K562 (cell line): ENCODE data around the gene FRRS1L. TPM values are rescaled to one million over a fixed set of nuclear protein-coding genes. Genes with fewer than 3 reads are reported as not detected.

Experiments used
- ATAC-seq: fragments of 200-7000 bp; cut with Tn5 transposase; 3 replicates; pipeline ENCODE4 v1.9.1; 2020; ENCODE audit warnings: moderate library complexity
- BruUV-seq: library from RNA; stranded (reverse); fragments of 400-500 nt; replicated peaks from 2 replicates; lab custom pipeline; 2021; lab: Mats Ljungman, UMichigan
- CTCF ChIA-PET: fragments of 300-600 bp; formaldehyde crosslinking; extraction: SDS; loops from one replicate; lab custom pipeline; 2021; ENCODE audit warnings: low intra/inter-chr PET ratio; lab: Yijun Ruan, JAX
- POLR2A ChIA-PET: fragments of 300-600, 350-650 bp; sonication (Branson Sonifier 250); formaldehyde crosslinking; extraction: SDS; loops from one replicate; lab custom pipeline; 2021; ENCODE audit warnings: antibody characterized with exemption, inconsistent platforms; lab: Yijun Ruan, JAX
- DNase-seq, 4 experiments: peaks; one replicate each; pipeline versions ENCODE4 v3.0.0 to v3.0.0-alpha.2; 2011 to 2018; ENCODE audit warnings: low spot score in 3 of 4, mixed read lengths in 3 of 4; ENCODE audit errors: extremely low read depth in 1 of 4
- FAIRE-seq: peaks from 2 replicates; lab custom pipeline; 2011; peaks lifted over from hg19 to GRCh38; lab: Jason Lieb, UNC
- H2AFZ ChIP-seq: 2 replicates; pipeline ENCODE4 v1.6.0; 2011; ENCODE audit warnings: low read depth, low read length, control low read depth, inconsistent platforms
- H3K27ac ChIP-seq: fragments of 200-600 bp; 3 replicates; pipeline ENCODE4 v1.8.0; 2011; ENCODE audit warnings: low read depth, mild to moderate bottlenecking, control low read depth, inconsistent platforms, low read length, moderate library complexity, mixed read lengths; ENCODE audit errors: extremely low read depth
- H3K27me3 ChIP-seq, 2 experiments: fragments of 300-600 bp in 1 of 2; 2 replicates in 1 of 2; 3 replicates in 1 of 2; pipeline versions ENCODE4 v1.6.0 to v1.8.0; 2011; ENCODE audit warnings: inconsistent platforms in 2 of 2, low read length in 2 of 2, mild to moderate bottlenecking in 1 of 2, mixed read lengths in 1 of 2, moderate library complexity in 1 of 2; ENCODE audit not compliant: control insufficient read depth in 2 of 2, insufficient read depth in 2 of 2
- H3K36me3 ChIP-seq: fragments of 300-600 bp; 3 replicates; pipeline ENCODE4 v1.8.0; 2011; ENCODE audit warnings: mild to moderate bottlenecking, low read length, inconsistent platforms; ENCODE audit not compliant: control insufficient read depth, insufficient read depth
- H3K4me1 ChIP-seq, 2 experiments: fragments of 200-600 bp in 1 of 2; replicated peaks in 1 of 2; 2 replicates in 1 of 2; 3 replicates in 1 of 2; pipeline versions ENCODE4 v1.5.1 to v1.8.0; 2011; ENCODE audit warnings: inconsistent platforms in 2 of 2, low read length in 2 of 2, mild to moderate bottlenecking in 1 of 2, mixed read lengths in 1 of 2, moderate library complexity in 1 of 2; ENCODE audit not compliant: control insufficient read depth in 2 of 2, insufficient read depth in 2 of 2
- H3K4me2 ChIP-seq: 2 replicates; pipeline ENCODE4 v1.6.1; 2011; ENCODE audit warnings: low read length, control low read depth, inconsistent platforms, mixed read lengths; ENCODE audit not compliant: insufficient read depth
- H3K4me3 ChIP-seq: fragments of 200-600 bp; sonication (generic), shearing (Covaris generic); 2 replicates; pipeline ENCODE4 v1.5.1; 2016; ENCODE audit warnings: control low read depth, inconsistent platforms
- H3K79me2 ChIP-seq: fragments of 200-600 bp; 3 replicates; pipeline ENCODE4 v1.8.0; 2011; ENCODE audit warnings: low read length, inconsistent platforms; ENCODE audit not compliant: control insufficient read depth, insufficient read depth
- H3K9ac ChIP-seq, 2 experiments: 2 replicates each; pipeline versions ENCODE4 v1.6.0 to v1.6.1; 2011; ENCODE audit warnings: low read depth in 2 of 2, low read length in 2 of 2, control low read depth in 1 of 2, inconsistent platforms in 1 of 2, mild to moderate bottlenecking in 1 of 2, mixed read lengths in 1 of 2; ENCODE audit not compliant: insufficient read depth in 1 of 2
- H3K9me1 ChIP-seq: one replicate; pipeline ENCODE4 v1.6.0; 2011; ENCODE audit warnings: inconsistent platforms, mild to moderate bottlenecking, low read length, moderate library complexity; ENCODE audit not compliant: control insufficient read depth, insufficient read depth
- H3K9me3 ChIP-seq: replicated peaks from 2 replicates; pipeline ENCODE4 v1.5.1; 2011; ENCODE audit warnings: low read depth, low read length, inconsistent platforms; ENCODE audit not compliant: control insufficient read depth, insufficient read depth
- H4K20me1 ChIP-seq: replicated peaks from 2 replicates; pipeline ENCODE4 v1.6.1; 2011; ENCODE audit warnings: low read length, inconsistent platforms, mixed read lengths; ENCODE audit not compliant: control insufficient read depth, insufficient read depth
- MIER1 ChIP-seq: fragments of 450-650 bp; IDR thresholded peaks from 2 replicates; pipeline ENCODE4 v1.6.1; 2016; ENCODE audit warnings: antibody characterized with exemption, mild to moderate bottlenecking, low read depth
- RAD21 ChIP-seq, 2 experiments: fragments of 250-450 bp in 1 of 2; fragments of 450-650 bp in 1 of 2; sonication (Bioruptor Pico) in 1 of 2; formaldehyde crosslinking in 1 of 2; IDR thresholded peaks in 1 of 2; conservative IDR thresholded peaks in 1 of 2; 2 replicates each; pipeline versions ENCODE4 v1.4.0 to v1.8.0; 2020 to 2022; ENCODE audit warnings: mild to moderate bottlenecking in 2 of 2, moderate library complexity in 1 of 2
- WGBS: fragments of 100-300 bp; shearing (Covaris generic); methylation state at CpG from one replicate; pipeline ENCODE4 v1.1.6; 2016; ENCODE audit warnings: low coverage, mixed read lengths; ENCODE audit not compliant: insufficient coverage; ENCODE audit errors: missing lambda C conversion rate; 5-methylcytosine and 5-hydroxymethylcytosine counted together
- in situ Hi-C: fragments of 300-500 bp; cut with MboI; formaldehyde crosslinking; loops from 4 replicates; pipeline ENCODE4 v1.15.0; 2018; ENCODE audit warnings: inconsistent platforms, mixed read lengths
- intact Hi-C: fragments of 100-400 bp; cut with micrococcal nuclease; formaldehyde crosslinking; loops from 2 replicates; pipeline ENCODE4 v1.14.2; 2022
- polyA plus RNA-seq, 8 experiments: library from polyadenylated mRNA; depleted of rRNA in 4 of 8; stranded (reverse) in 5 of 8; unstranded in 3 of 8; fragments of >200 nt; fragmentation: Nextera tagmentation in 2 of 8; fragmentation: Illumina TruSeq in 1 of 8; extraction: Ambion mirVana in 2 of 8; extraction: Trizol in 1 of 8; gene quantifications; 2 replicates each; pipeline versions ENCODE4 v1.2.1 to v1.2.3, GENCODE V29; 2011 to 2014; ENCODE audit warnings: inconsistent platforms in 1 of 8, missing spikeins in 1 of 8
- total RNA-seq, 7 experiments: library from RNA; depleted of rRNA in 6 of 7; stranded (reverse); fragments of >200 nt in 6 of 7; fragmentation: Illumina TruSeq in 2 of 7; extraction: Trizol in 2 of 7; gene quantifications; 2 replicates each; pipeline versions ENCODE4 v1.2.1 to v1.2.3, GENCODE V29; 2011 to 2021; ENCODE audit warnings: low replicate concordance in 1 of 7
- TF ChIP-seq, protein P1 (sequence below), 2 experiments: fragments of 450-650 bp; formaldehyde crosslinking in 1 of 2; IDR thresholded peaks; 2 replicates each; pipeline versions ENCODE4 v1.4.0 to v1.6.1; 2014 to 2020; ENCODE audit warnings: mild to moderate bottlenecking in 2 of 2, borderline replicate concordance in 1 of 2, low read depth in 1 of 2

FRRS1L gene
- total and polyA plus RNA-seq, 9 of the 15 experiments (the other 6 are each of a cell fraction or from before 2014, with no cell fraction given), result under 0.01 to 0.04 (median 0.03) TPM; not detected in 5

DNA sequence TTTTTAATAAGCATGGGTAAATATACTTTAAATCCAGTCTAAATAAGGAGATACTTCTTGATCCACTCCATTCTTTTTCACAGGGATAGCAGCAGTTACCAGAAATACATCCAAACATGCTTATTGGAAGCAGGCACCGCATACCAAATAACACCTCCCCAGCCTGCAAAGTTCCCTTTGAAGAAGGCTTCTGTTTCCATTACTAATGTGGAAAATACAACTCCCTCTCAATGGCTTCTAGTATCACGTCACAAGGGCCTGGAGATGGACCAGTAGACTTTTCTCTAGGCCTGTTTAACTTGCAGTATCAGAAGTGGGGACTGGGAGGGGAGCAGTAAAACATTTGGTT, 68.1 kb downstream of the FRRS1L start:
- Histone ChIP-seq H3K79me2 (peaks cover 97% of the 10 kb centered on the region), H3K9me3 (no peaks in the 10 kb centered on the region; the same call in 1 of the 2 replicates), H4K20me1 (no peaks in the 10 kb centered on the region), H3K9me1 (no peaks in the 10 kb centered on the region), H3K27me3 (no peaks in the 10 kb centered on the region), H3K4me2 (peak overlapping the region; percentile 14), H2AFZ (no peak overlapping the region)
- POLR2A ChIA-PET, result interaction anchor here (0.7 kb wide), 1 partner anchor 9 kb away, joined by 3 read pairs; no protein-coding TSS in a partner anchor
- peak; percentile 15 for FAIRE-seq
- in situ Hi-C loops, result no loop called here
- no peak for DNase-seq
- ATAC-seq, result peak; percentile 15
- TF ChIP-seq RAD21 (CRISPR knock-in tag; conservative IDR thresholded peaks at IDR 0.05 in 1 of 2, IDR thresholded peaks at IDR 0.05 in 1 of 2) (0 out of 4 replicates have a peak, but pooled peaks of 1 of the 2 experiments have one; percentile 3), MIER1 (no peak)
- TF ChIP-seq, all 486 proteins: peak for 1
- H3K4me1 ChIP-seq, result peaks cover 0 to 31% of the 10 kb centered on the region in 2 experiments; a peak in 4 of 5 replicates
- CTCF ChIA-PET, result no interaction called here
- no peak overlapping the region for H3K4me3 ChIP-seq
- BruUV-seq, result no TSS peak
- 53% methylated on average over 2 of the region's 2 CpGs for WGBS
- intact Hi-C loops, result loop anchor here (1.0 to 5.0 kb wide), 2 partner anchors 35 to 83 kb away; no protein-coding TSS in a partner anchor
- H3K36me3 ChIP-seq, result peaks cover 83% of the 10 kb centered on the region
- peak overlapping the region; percentile 62 for H3K27ac ChIP-seq
- peak overlapping the region in 1 of 2 experiments; percentile 35; a peak in 1 of 4 replicates for H3K9ac ChIP-seq

- H3K4me1 ChIP-seq, result peaks cover 0 to 31% of the 10 kb centered on the region in 2 experiments; a peak in 4 of 5 replicates
- ATAC-seq (peak; percentile 87), FAIRE-seq (peak; percentile 89), DNase-seq (peak; percentile 24 to 61 (median 34))
- no peaks in the 10 kb centered on the region for H3K9me1 ChIP-seq
- intact Hi-C loops (loop anchor here (1.0 to 5.0 kb wide), 2 partner anchors 36 to 84 kb away; no protein-coding TSS in a partner anchor), in situ Hi-C loops (no loop called here)
- peak overlapping the region; percentile 14 for H3K4me2 ChIP-seq
- H3K27ac ChIP-seq, result peak overlapping the region; percentile 62
- H3K36me3 ChIP-seq, result peaks cover 83% of the 10 kb centered on the region
- no peaks in the 10 kb centered on the region; the same call in 1 of the 2 replicates for H3K9me3 ChIP-seq
- H2AFZ ChIP-seq, result no peak overlapping the region
- no TSS peak for BruUV-seq
- H3K79me2 ChIP-seq, result peaks cover 97% of the 10 kb centered on the region
- WGBS, result 37% methylated on average over 4 of the region's 4 CpGs
- no peaks in the 10 kb centered on the region for H3K27me3 ChIP-seq
- ChIA-PET CTCF (no interaction called here), POLR2A (interaction anchor here (1.3 to 2.0 kb wide), 2 partner anchors 9 to 11 kb away, joined by 4 to 8 read pairs; no protein-coding TSS in a partner anchor)
- no peak overlapping the region for H3K4me3 ChIP-seq
- no peaks in the 10 kb centered on the region for H4K20me1 ChIP-seq
- H3K9ac ChIP-seq, result peak overlapping the region in 1 of 2 experiments; percentile 35; a peak in 1 of 4 replicates
- TF ChIP-seq, protein P1, sequence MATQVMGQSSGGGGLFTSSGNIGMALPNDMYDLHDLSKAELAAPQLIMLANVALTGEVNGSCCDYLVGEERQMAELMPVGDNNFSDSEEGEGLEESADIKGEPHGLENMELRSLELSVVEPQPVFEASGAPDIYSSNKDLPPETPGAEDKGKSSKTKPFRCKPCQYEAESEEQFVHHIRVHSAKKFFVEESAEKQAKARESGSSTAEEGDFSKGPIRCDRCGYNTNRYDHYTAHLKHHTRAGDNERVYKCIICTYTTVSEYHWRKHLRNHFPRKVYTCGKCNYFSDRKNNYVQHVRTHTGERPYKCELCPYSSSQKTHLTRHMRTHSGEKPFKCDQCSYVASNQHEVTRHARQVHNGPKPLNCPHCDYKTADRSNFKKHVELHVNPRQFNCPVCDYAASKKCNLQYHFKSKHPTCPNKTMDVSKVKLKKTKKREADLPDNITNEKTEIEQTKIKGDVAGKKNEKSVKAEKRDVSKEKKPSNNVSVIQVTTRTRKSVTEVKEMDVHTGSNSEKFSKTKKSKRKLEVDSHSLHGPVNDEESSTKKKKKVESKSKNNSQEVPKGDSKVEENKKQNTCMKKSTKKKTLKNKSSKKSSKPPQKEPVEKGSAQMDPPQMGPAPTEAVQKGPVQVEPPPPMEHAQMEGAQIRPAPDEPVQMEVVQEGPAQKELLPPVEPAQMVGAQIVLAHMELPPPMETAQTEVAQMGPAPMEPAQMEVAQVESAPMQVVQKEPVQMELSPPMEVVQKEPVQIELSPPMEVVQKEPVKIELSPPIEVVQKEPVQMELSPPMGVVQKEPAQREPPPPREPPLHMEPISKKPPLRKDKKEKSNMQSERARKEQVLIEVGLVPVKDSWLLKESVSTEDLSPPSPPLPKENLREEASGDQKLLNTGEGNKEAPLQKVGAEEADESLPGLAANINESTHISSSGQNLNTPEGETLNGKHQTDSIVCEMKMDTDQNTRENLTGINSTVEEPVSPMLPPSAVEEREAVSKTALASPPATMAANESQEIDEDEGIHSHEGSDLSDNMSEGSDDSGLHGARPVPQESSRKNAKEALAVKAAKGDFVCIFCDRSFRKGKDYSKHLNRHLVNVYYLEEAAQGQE (IDR thresholded peaks at IDR 0.05; ENCODE audit: borderline replicate concordance), result peak; percentile 38; the same call in 1 of the 2 replicates
- TF ChIP-seq, protein P1 (CRISPR knock-in tag; IDR thresholded peaks at IDR 0.05; ENCODE audit: low read depth), result no peak
These were observed 68.7 kb downstream of the FRRS1L start for GRCh38 chr9:109098171-109098959.
